ENCODE results near the gene SMURF1. TPM values are rescaled to one million over a fixed set of nuclear protein-coding genes. Genes with fewer than 3 reads are reported as not detected.

The SMURF1 gene
- total and polyA plus RNA-seq, 2 experiments from 2014 or later = 12.4 to 21.7 TPM

- no peak for DNase-seq (ENCODE audit: low spot score)
- Histone ChIP-seq H2AFZ (no peak overlapping the region), H4K20me1 (ENCODE audit: insufficient read depth, poor library complexity, severe bottlenecking) (no peaks in the 10 kb centered on the region), H3K9me2 (replicated peaks; ENCODE audit: insufficient read depth) (no peaks in the 10 kb centered on the region), H3K27me3 (no peaks in the 10 kb centered on the region), H3K36me3 (replicated peaks; ENCODE audit: insufficient read depth, low read depth) (peaks cover 2% of the 10 kb centered on the region), H3K4me3 (no peak overlapping the region), H3K27ac (no peak overlapping the region), H3K4me2 (no peak overlapping the region), H3K4me1 (ENCODE audit: insufficient read depth) (no peaks in the 10 kb centered on the region), H3K9me3 (ENCODE audit: low read depth) (no peaks in the 10 kb centered on the region), H3K79me2 (no peaks in the 10 kb centered on the region)
- TF ChIP-seq EZH2phosphoT487 (IDR thresholded peaks at IDR 0.05; ENCODE audit: low read depth, severe bottlenecking, unreplicated experiment) = no peak
- no peak for TF ChIP-seq EZH2 (IDR thresholded peaks at IDR 0.05; ENCODE audit: borderline replicate concordance)
- no peak for TF ChIP-seq CTCF (IDR thresholded peaks at IDR 0.05; ENCODE audit: poor library complexity)
- WGBS (ENCODE audit: low lambda C conversion rate, missing lambda C conversion rate) = 96% methylated on average over 32 of the region's 32 CpGs
Observed at GRCh38 chr7:98993024-98993897, 150.6 kb downstream of the SMURF1 start.

- Histone ChIP-seq H3K9me3 (ENCODE audit: low read depth) (no peaks in the 10 kb centered on the region), H3K27ac (no peak overlapping the region), H2AFZ (no peak overlapping the region), H3K79me2 (no peaks in the 10 kb centered on the region), H3K4me2 (no peak overlapping the region), H3K9me2 (replicated peaks; ENCODE audit: insufficient read depth) (no peaks in the 10 kb centered on the region), H4K20me1 (ENCODE audit: insufficient read depth, poor library complexity, severe bottlenecking) (no peaks in the 10 kb centered on the region), H3K27me3 (no peaks in the 10 kb centered on the region), H3K4me3 (no peak overlapping the region), H3K36me3 (replicated peaks; ENCODE audit: insufficient read depth, low read depth) (peaks cover 2% of the 10 kb centered on the region), H3K4me1 (ENCODE audit: insufficient read depth) (no peaks in the 10 kb centered on the region)
- WGBS (ENCODE audit: low lambda C conversion rate, missing lambda C conversion rate) = 97% methylated on average over 16 of the region's 16 CpGs
- TF ChIP-seq EZH2phosphoT487 (IDR thresholded peaks at IDR 0.05; ENCODE audit: low read depth, severe bottlenecking, unreplicated experiment) (no peak), CTCF (IDR thresholded peaks at IDR 0.05; ENCODE audit: poor library complexity) (no peak)
- DNase-seq (ENCODE audit: low spot score) = no peak
Observed at GRCh38 chr7:98992076-98992475, 151.8 kb downstream of the SMURF1 start.

- Histone ChIP-seq H3K27ac (no peak overlapping the region), H3K4me1 (ENCODE audit: insufficient read depth) (no peaks in the 10 kb centered on the region), H3K79me2 (no peaks in the 10 kb centered on the region), H3K36me3 (replicated peaks; ENCODE audit: insufficient read depth, low read depth) (peaks cover 2% of the 10 kb centered on the region), H3K9me2 (replicated peaks; ENCODE audit: insufficient read depth) (no peaks in the 10 kb centered on the region), H3K4me2 (no peak overlapping the region), H2AFZ (no peak overlapping the region), H3K27me3 (no peaks in the 10 kb centered on the region), H3K4me3 (no peak overlapping the region), H4K20me1 (ENCODE audit: insufficient read depth, poor library complexity, severe bottlenecking) (no peaks in the 10 kb centered on the region), H3K9me3 (ENCODE audit: low read depth) (no peaks in the 10 kb centered on the region)
- DNase-seq (ENCODE audit: low spot score) = no peak
- 99% methylated on average over 14 of the region's 14 CpGs for WGBS (ENCODE audit: low lambda C conversion rate, missing lambda C conversion rate)
- TF ChIP-seq EZH2 (IDR thresholded peaks at IDR 0.05; ENCODE audit: borderline replicate concordance) (no peak), CTCF (IDR thresholded peaks at IDR 0.05; ENCODE audit: poor library complexity) (no peak), EZH2phosphoT487 (IDR thresholded peaks at IDR 0.05; ENCODE audit: low read depth, severe bottlenecking, unreplicated experiment) (no peak)
Observed at GRCh38 chr7:98991141-98991540, 152.8 kb downstream of the SMURF1 start.

Data from hepatocyte (in vitro differentiated cells).